NB4 (cell line): ENCODE data around the gene IL20RB.
"Not testable (repeated sequence)": the region's sequence is repeated elsewhere in the genome, so short reads cannot be mapped to it uniquely, and the experiment has no call there.

ENCODE experiments used
- DNase-seq: peaks from one replicate; pipeline ENCODE4 v3.0.0; 2010; ENCODE audit warnings: low read depth
- H3K4me3 ChIP-seq: one replicate; pipeline ENCODE4 v1.5.1; 2011; ENCODE audit warnings: mild to moderate bottlenecking, low read depth, low read length, moderate library complexity
- MYC ChIP-seq: IDR thresholded peaks from 2 replicates; pipeline ENCODE4 v1.6.1; 2011; ENCODE audit warnings: low read depth, low read length
- POLR2A ChIP-seq: IDR thresholded peaks from 2 replicates; pipeline ENCODE4 v1.6.1; 2011; ENCODE audit warnings: mild to moderate bottlenecking; ENCODE audit not compliant: insufficient read length; ENCODE audit errors: extremely low read depth
- TF ChIP-seq, protein P1 (sequence below): IDR thresholded peaks from one replicate; pipeline ENCODE4 v1.5.1; 2012; ENCODE audit warnings: low read depth, low read length
- TF ChIP-seq, protein P2 (sequence below): IDR thresholded peaks from 2 replicates; pipeline ENCODE4 v1.6.1; 2011; ENCODE audit warnings: low read depth, low read length

IL20RB gene

DNA sequence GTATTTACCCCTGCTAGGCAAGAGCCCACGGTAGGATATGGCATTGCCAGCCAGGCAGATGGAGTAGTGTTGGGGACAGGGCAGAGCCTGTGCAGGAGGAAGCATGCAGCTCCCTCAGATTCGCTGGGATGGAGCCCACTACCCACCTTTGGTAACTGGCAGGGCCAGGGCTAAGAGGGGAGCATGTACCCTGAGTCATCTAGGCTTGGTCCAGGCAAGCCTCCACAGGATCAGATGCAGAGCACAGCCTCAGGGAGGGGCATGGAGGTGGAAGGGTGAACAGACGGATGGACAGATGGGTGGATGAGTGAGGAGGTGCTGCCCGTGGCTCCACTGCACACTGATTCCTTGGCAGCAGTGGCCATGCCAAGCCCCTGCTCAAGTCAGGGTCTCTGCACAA is 33.0 kb downstream of the IL20RB start:
- DNase-seq, result no peak
- no peak overlapping the region for H3K4me3 ChIP-seq
- TF ChIP-seq POLR2A, result no peak
- TF ChIP-seq, protein P1, sequence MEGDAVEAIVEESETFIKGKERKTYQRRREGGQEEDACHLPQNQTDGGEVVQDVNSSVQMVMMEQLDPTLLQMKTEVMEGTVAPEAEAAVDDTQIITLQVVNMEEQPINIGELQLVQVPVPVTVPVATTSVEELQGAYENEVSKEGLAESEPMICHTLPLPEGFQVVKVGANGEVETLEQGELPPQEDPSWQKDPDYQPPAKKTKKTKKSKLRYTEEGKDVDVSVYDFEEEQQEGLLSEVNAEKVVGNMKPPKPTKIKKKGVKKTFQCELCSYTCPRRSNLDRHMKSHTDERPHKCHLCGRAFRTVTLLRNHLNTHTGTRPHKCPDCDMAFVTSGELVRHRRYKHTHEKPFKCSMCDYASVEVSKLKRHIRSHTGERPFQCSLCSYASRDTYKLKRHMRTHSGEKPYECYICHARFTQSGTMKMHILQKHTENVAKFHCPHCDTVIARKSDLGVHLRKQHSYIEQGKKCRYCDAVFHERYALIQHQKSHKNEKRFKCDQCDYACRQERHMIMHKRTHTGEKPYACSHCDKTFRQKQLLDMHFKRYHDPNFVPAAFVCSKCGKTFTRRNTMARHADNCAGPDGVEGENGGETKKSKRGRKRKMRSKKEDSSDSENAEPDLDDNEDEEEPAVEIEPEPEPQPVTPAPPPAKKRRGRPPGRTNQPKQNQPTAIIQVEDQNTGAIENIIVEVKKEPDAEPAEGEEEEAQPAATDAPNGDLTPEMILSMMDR, result no peak

DNA sequence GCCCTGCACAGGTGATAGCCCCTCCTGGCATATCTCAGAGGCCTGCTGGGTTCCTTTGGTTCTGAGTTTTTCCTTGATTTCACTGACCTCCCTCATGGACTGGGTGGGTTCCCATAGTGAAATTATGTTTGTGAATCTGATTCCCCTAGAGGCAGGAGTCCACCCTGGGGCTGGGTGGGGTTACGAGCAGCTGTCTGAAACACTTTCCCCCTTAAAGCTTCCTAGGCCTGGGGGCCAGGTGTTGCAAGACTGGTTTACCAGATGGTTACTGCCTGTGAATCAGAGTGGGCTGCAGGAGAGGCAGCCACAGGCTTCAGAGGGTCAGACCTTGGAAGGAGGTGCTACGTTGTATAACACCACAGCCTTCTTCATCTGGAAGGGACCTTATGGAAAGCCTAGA is 34.3 kb downstream of the IL20RB start:
- TF ChIP-seq, protein P2, sequence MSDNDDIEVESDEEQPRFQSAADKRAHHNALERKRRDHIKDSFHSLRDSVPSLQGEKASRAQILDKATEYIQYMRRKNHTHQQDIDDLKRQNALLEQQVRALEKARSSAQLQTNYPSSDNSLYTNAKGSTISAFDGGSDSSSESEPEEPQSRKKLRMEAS, result no peak
- no peak for TF ChIP-seq MYC
- no peak for TF ChIP-seq POLR2A
- TF ChIP-seq, protein P1, result no peak
- H3K4me3 ChIP-seq, result no peak overlapping the region
- DNase-seq, result no peak

DNA sequence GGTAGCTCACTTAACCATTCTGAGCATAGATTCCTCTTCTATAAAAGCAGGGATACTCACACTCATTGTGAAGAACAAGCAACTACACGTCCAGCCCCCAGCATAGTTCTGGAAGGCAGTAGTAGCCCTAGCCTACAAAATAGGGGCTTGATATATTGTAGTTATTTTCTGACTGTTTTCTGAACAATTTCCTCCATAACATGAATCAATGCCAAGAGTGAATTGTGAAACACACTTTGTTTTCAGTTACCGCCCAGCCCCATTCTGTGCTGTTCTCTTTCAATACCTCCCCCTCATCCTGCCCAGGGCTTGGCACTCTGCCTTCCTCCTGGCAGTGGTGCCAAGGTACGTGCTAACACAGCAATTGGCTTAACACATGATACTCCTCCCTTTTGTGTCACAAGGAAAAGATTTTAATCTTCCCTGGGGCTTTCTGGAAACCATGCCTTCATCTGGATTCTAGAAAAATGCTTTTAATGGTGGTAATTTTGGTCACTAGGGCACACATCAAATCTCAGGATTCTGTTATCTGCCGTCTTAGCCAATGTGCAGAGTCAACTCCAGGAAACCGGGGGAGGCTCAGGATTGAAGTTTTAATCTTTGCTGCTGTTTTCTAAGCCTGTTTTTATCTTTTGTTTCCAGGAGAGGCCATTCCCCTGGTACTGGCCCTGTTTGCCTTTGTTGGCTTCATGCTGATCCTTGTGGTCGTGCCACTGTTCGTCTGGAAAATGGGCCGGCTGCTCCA is 37.2 kb downstream of the IL20RB start:
- TF ChIP-seq, protein P1, result no peak
- TF ChIP-seq, protein P2, result no peak
- TF ChIP-seq POLR2A, result no peak
- TF ChIP-seq MYC, result no peak
- no peak for DNase-seq
- no peak overlapping the region for H3K4me3 ChIP-seq

DNA sequence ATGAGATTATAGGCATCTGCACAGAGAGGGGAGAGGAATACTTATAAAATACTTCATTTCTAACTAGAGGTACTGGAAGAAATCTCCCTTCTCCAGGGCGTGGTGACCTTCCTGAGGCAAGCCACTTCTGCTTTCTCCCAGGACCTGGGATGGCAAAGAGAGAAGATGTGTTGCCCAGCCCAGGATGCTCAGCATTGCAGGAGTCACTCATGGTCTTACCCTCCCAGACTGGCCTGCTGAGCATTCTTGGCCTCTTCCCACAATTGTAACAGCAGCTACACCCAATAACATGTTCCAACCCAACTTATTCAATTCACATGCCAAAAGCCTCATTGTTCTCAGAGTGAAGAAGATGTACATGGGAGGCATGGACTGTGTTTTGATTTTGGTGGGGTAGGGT is 37.9 kb downstream of the IL20RB start:
- TF ChIP-seq, protein P2, result no peak
- TF ChIP-seq, protein P1, result no peak
- no peak for TF ChIP-seq MYC
- TF ChIP-seq POLR2A, result no peak
- no peak for DNase-seq
- H3K4me3 ChIP-seq, result no peak overlapping the region

DNA sequence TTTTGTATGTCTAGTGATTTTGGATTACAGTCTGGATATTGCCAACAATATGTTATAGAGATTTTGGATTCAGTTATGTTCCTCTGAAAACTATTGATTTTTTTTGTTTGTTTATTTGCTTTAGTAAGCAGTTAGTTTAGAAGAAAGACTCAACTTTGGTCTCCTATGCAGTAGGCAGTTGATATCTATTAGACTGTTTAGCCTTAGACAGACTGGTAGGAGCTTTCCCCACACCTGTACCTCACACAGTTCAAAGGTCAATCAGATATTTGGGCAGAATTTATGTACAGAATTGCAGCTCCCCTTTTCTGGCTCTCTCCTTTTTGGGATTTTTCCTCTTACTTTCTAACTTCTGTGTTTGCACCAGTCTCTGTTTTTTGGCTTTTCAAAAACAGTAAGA is 42.3 kb downstream of the IL20RB start:
- no peak for DNase-seq
- no peak overlapping the region for H3K4me3 ChIP-seq
- TF ChIP-seq MYC (no peak), POLR2A (no peak)
- TF ChIP-seq, protein P2, result no peak
- TF ChIP-seq, protein P1, result no peak

DNA sequence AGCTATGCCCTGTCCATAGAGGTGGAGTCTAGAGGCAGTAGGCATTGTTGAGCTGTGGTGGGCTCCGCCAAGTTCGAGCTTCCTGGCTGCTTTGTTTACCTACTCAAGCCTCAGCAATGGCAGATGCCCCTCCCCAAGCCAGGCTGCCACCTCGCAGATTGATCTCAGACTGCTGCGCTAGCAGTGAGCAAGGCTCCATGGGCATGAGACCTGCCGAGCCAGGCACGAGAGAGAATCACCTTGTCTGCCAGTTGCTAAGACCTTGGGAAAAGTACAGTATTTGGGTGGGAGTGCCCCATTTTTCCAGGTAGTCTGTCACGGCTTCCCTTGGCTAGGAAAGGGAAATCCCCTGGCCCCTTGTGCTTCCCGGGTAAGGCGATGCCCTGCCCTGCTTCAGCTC is 49.6 kb downstream of the IL20RB start:
- not testable (repeated sequence) for H3K4me3 ChIP-seq, DNase-seq
